ENCODE measurements around the gene TNC.

TNC gene

GRCh38 chr9:115043632-115044031 lies 74.3 kb downstream of the TNC start:
- DNase-seq (ENCODE audit: low spot score), result no peak

- DNase-seq (ENCODE audit: low spot score), result no peak
These were observed 75.0 kb downstream of the TNC start for GRCh38 chr9:115042781-115043509.

GRCh38 chr9:115039516-115040120 lies 78.3 kb downstream of the TNC start:
- no peak for DNase-seq (ENCODE audit: low spot score)

- DNase-seq (ENCODE audit: low spot score), result no peak
These were observed 79.8 kb downstream of the TNC start for GRCh38 chr9:115038178-115038577.

- DNase-seq (ENCODE audit: low spot score), result no peak
These were observed 81.3 kb downstream of the TNC start for GRCh38 chr9:115036691-115037090.

GRCh38 chr9:115035841-115036612 lies 81.9 kb downstream of the TNC start:
- DNase-seq (ENCODE audit: low spot score), result no peak

- no peak for DNase-seq (ENCODE audit: low spot score)
These were observed 83.2 kb downstream of the TNC start for GRCh38 chr9:115034801-115035200.

GRCh38 chr9:115033800-115034199 lies 84.2 kb downstream of the TNC start:
- no peak for DNase-seq (ENCODE audit: low spot score)

GRCh38 chr9:115032296-115032695 lies 85.7 kb downstream of the TNC start:
- DNase-seq (ENCODE audit: low spot score), result no peak

GRCh38 chr9:115030006-115030405 lies 88.0 kb downstream of the TNC start:
- no peak for DNase-seq (ENCODE audit: low spot score)

GRCh38 chr9:115025721-115026120 lies 92.2 kb downstream of the TNC start:
- DNase-seq (ENCODE audit: low spot score), result no peak

- DNase-seq (ENCODE audit: low spot score), result no peak
These were observed 92.9 kb downstream of the TNC start for GRCh38 chr9:115024925-115025535.

- no peak for DNase-seq (ENCODE audit: low spot score)
These were observed 95.1 kb downstream of the TNC start for GRCh38 chr9:115022760-115023434.

GRCh38 chr9:115018547-115019435 lies 99.2 kb downstream of the TNC start:
- no peak for DNase-seq (ENCODE audit: low spot score)

- DNase-seq (ENCODE audit: low spot score), result no peak
These were observed 101.6 kb downstream of the TNC start for GRCh38 chr9:115016344-115016743.

GRCh38 chr9:115015018-115015635 lies 102.8 kb downstream of the TNC start:
- no peak for DNase-seq (ENCODE audit: low spot score)

GRCh38 chr9:115014438-115014837 lies 103.5 kb downstream of the TNC start:
- no peak for DNase-seq (ENCODE audit: low spot score)

GRCh38 chr9:115013998-115014397 lies 104.0 kb downstream of the TNC start:
- DNase-seq (ENCODE audit: low spot score), result no peak

GRCh38 chr9:115012486-115012885 lies 105.5 kb downstream of the TNC start:
- no peak for DNase-seq (ENCODE audit: low spot score)

GRCh38 chr9:115010874-115011273 lies 107.1 kb downstream of the TNC start:
- DNase-seq (ENCODE audit: low spot score), result no peak

All from left forelimb (tissue), 1 donor.